C4-2B (cell line): ENCODE results near the gene ALG12.

Experiments
- CTCF ChIP-seq: fragments of 450-650 bp; conservative IDR thresholded peaks from 2 replicates; pipeline ENCODE4 v1.5.1; 2017; ENCODE audit warnings: mild to moderate bottlenecking
- ZFX ChIP-seq: fragments of 450-650 bp; IDR thresholded peaks from 2 replicates; pipeline ENCODE4 v1.6.1; 2017

DNA sequence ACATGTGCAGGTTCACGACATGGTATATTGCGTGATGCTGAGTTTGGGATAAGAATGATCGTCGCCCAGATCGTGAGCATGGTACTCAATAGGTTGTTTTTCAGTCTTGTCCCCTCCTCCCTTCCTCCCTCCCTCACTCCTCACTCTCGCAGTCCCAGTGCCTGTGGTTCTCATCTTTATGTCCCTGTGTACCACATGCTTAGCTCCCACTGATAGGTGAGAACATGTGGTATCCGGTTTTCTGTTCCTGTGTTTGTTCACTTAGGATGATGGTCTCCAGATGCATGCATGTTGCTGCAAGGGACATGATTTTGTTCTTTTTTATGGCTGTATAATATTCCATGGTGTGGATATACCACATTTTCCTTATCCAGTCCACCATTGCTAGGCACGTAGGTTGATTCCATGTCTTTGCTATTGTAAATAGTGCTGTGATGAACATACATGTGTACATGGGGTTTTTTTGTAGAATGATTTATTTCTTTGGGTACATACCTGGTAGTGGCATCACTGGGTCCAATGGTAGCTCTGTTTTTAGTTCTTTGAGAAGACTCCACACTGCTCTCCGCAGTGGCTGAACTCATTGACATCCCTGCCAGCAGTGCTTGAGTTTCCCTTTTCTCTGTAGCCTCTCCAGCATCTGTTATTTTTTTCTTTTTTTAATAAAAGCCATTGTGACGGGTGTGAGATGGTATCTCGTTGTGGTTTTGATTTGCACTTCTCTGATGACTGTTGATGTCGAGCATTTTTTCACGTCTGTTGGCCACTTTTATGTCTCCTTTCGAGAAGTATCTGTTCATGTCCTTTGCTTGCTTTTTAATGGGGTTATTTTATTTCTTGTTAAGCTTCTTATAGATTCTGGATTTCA lies 48.2 kb downstream of the ALG12 start:
- TF ChIP-seq ZFX: no peak
- no peak for TF ChIP-seq CTCF
